ENCODE data around the gene MXD4.

The MXD4 gene

GRCh38 chr4:2285613-2286381 is 23.9 kb upstream of the MXD4 start:
- H3K27ac ChIP-seq: 0 out of 2 replicates have a peak overlapping the region, but pooled peaks have one; percentile 22

DNA sequence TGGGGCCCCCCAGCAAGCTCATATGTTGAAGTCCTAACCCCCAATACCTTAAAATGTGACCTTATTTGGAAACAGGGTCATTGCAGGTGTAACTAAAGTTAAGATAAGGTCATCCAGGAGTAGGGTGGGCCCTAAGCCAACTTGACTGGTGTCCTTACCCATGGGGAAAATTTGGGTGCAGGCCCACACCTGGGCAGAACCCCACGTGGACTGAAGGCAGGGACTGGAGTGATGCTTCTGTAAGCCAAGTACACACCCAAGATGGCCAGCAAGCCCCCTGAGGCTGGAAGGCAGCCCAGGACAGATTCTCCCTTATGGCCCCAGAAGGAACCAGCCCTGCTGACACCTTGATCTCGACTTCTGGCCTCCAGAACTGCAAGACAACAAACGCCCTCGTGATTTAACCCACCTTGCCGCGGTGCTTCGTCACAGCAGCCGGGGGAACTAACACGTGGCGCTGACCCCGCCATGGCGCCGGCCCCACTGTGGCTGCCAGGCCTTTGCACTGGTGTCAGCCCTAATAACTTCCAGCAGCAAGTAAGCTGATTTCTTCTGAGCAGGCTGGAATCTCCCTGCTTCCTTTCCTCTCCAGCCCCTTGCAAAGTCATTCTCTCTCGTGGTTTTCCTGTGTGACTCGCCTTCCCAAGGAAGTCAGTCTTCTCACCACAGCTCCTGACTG is 23.2 kb upstream of the MXD4 start:
- no peak overlapping the region for H3K27ac ChIP-seq
- TF ChIP-seq CTCF (conservative IDR thresholded peaks at IDR 0.05): no peak

More at GRCh38 chr4:2285613-2286381, 23.9 kb upstream of the MXD4 start:
- TF ChIP-seq CTCF (conservative IDR thresholded peaks at IDR 0.05): no peak

DNA sequence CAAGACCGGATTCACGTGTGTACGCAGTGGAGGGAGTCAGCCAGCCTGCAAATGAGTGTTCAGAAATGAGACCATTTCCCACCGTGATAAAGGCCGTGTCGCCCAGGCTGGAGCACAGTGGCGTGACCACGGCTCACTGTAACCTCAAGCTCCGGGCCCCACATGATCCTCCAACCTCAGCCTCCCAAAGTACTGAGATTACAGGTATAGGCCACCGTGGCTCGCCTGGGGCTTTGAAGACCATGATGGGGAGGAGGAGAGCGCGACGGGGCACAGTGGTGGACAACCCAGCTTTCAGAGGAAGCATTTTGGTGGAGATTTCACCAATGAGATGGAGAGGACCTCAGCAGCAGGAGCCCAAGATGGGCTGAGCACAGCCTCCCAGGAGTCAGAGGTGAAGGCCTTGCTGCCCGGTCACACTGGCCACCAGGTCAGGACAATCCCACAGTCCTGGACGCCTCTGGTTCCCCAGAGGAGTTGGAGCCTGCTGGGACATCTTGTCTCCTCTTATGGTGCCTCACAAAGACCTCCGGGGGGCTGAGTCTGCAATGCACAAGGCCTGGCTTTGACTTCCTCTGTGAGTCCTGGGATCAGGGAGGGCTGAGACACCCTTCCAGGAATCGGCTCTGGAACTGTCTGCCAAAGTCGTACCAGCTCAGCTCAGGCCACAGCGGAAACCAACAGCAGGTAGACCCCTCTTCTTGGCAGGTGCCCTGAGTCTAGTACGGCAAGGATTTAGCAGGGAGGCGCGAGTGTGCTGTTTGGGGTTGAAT is 22.4 kb upstream of the MXD4 start:
- no peak for TF ChIP-seq CTCF (conservative IDR thresholded peaks at IDR 0.05)
- no peak overlapping the region for H3K27ac ChIP-seq

- no peak for TF ChIP-seq CTCF (conservative IDR thresholded peaks at IDR 0.05)
- H3K27ac ChIP-seq: no peak overlapping the region
Measured at GRCh38 chr4:2283199-2283711, 21.3 kb upstream of the MXD4 start.

DNA sequence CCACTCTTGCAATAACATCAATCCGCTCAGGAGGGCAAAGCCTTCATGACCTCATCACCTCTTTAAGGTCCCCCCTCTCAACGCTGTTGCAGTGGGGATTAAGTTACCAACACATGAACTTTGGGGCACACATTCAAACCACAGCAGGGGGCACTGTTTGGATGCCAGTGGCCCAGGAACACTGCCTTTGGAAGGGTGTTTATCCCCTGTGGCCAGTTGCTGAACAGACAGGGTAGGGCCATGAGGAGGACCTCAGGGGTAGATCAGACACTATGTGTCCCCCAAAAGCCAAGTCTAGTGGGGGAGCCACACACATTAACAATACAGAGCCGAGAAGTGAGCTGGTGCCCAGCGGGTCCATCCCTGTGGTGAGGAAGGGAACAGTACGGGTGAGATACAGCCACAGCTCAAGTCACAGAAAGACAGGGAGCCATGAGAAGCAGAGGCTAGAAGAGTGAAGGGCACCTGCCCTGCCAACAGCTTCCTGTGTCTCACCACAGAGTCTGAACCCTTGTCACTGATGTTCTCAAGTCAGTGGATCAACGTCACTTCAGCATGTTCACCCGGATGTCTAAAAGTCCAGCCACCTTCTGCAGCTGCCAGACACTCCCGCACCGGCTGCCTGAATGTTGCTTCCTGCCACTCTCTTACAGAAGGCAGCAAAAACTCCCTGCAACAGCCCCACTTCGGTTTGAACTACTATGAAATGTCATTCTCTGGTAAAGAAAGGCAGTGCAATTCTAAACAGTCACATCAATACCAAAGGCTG is 19.9 kb upstream of the MXD4 start:
- no peak for TF ChIP-seq CTCF (conservative IDR thresholded peaks at IDR 0.05)
- no peak overlapping the region for H3K27ac ChIP-seq

DNA sequence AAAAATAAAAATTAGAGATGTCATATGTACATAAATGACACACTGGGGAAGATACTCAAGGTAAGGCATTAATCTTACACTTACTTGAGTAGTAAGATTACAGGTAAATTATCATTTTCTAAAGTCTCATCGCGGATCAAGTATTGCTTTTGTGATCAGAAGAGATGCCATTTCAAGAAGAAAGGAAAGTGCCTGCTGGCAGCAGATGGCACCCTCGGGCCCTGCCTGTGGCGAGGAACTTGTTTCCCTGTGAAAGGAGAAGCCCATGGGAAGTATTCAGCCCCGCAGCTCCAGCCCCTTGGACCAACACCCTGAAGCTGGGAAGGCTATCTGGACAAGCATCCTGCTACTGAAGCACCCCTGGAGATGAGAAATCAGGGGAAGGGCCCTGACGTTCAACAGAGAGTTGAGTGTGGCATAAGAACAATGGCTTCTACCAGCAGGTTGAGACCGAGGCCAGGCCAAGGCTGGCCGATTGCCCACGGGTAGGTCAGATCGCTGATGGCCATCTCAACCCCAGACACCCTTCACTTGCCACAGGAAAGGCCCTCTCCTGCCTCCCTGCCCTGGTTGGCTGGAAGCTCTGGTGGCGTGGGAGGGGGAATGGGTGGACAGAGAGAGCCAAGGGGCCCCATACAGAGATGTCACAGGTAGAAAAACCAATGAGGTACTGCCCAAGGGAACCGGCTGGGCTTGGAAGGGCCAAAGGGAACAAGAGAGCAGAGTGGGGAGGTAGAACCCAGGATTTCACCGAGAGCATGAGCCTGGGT is 18.8 kb upstream of the MXD4 start:
- H3K27ac ChIP-seq: no peak overlapping the region
- TF ChIP-seq CTCF (conservative IDR thresholded peaks at IDR 0.05): peak; percentile 60

Data from VCaP (cell line).